Smooth muscle cell (in vitro differentiated cells): ENCODE results near the gene CLDN20. TPM values are rescaled to one million over a fixed set of nuclear protein-coding genes. Genes with fewer than 3 reads are reported as not detected.

Source experiments
- DNase-seq: peaks from one replicate; lab custom pipeline; 2025; ENCODE audit not compliant: unreplicated experiment; lab: John Stamatoyannopoulos, UW
- H2AFZ ChIP-seq: fragments of 200-600 bp; sonication (generic); 2 replicates; pipeline ENCODE4 v1.6.0; 2016; ENCODE audit warnings: antibody characterized with exemption, low read depth, mild to moderate bottlenecking
- H3F3A ChIP-seq: fragments of 200-600 bp; sonication (generic); 2 replicates; pipeline ENCODE4 v1.6.0; 2017; ENCODE audit warnings: antibody characterized with exemption, low read depth
- H3K27ac ChIP-seq: fragments of 200-600 bp; sonication (generic); 2 replicates; pipeline ENCODE4 v1.5.1; 2016; ENCODE audit warnings: low read depth, mild to moderate bottlenecking
- H3K27me3 ChIP-seq: fragments of 200-600 bp; sonication (generic); 2 replicates; pipeline ENCODE4 v1.6.1; 2016; ENCODE audit warnings: low read depth, mild to moderate bottlenecking
- H3K36me3 ChIP-seq: fragments of 200-600 bp; sonication (generic); 2 replicates; pipeline ENCODE4 v1.5.1; 2016; ENCODE audit warnings: low read depth
- H3K4me1 ChIP-seq: fragments of 200-600 bp; sonication (generic); 2 replicates; pipeline ENCODE4 v1.5.1; 2016; ENCODE audit warnings: low read depth
- H3K4me2 ChIP-seq: fragments of 200-600 bp; sonication (generic); 2 replicates; pipeline ENCODE4 v1.6.0; 2016; ENCODE audit warnings: mild to moderate bottlenecking
- H3K4me3 ChIP-seq: fragments of 200-600 bp; sonication (generic); 2 replicates; pipeline ENCODE4 v1.5.1; 2016; ENCODE audit warnings: mild to moderate bottlenecking
- H3K79me2 ChIP-seq: fragments of 200-600 bp; sonication (generic); 2 replicates; pipeline ENCODE4 v1.6.0; 2016; ENCODE audit warnings: low read depth, mild to moderate bottlenecking
- H3K9ac ChIP-seq: fragments of 200-600 bp; sonication (generic); 2 replicates; pipeline ENCODE4 v1.6.0; 2016; ENCODE audit warnings: low read depth
- H3K9me3 ChIP-seq: fragments of 200-600 bp; sonication (generic); replicated peaks from 2 replicates; pipeline ENCODE4 v1.5.1; 2016; ENCODE audit warnings: low read depth
- H4K20me1 ChIP-seq: fragments of 200-600 bp; sonication (generic); 2 replicates; pipeline ENCODE4 v1.6.0; 2016; ENCODE audit warnings: low read depth
- CTCF ChIP-seq: fragments of 200-600 bp; sonication (generic); IDR thresholded peaks from 2 replicates; pipeline ENCODE4 v1.5.1; 2017; ENCODE audit warnings: borderline replicate concordance, mild to moderate bottlenecking, antibody characterized with exemption; ENCODE audit not compliant: insufficient read depth, poor library complexity, severe bottlenecking
- WGBS: methylation state at CpG from one replicate; pipeline ENCODE4 v1.1.7; 2016; ENCODE audit warnings: low lambda C conversion rate; 5-methylcytosine and 5-hydroxymethylcytosine counted together
- polyA plus RNA-seq: library from polyadenylated mRNA; unstranded; fragments of >200 nt; fragmentation: Nextera tagmentation; extraction: Ambion mirVana; gene quantifications from 2 replicates; pipeline ENCODE4 v1.2.1, GENCODE V29; 2016
- total RNA-seq: library from RNA; depleted of rRNA; stranded (reverse); fragments of >200 nt; gene quantifications from 2 replicates; pipeline ENCODE4 v1.2.3, GENCODE V29; 2014

CLDN20 gene
- total and polyA plus RNA-seq, 2 experiments from 2014 or later = not detected

- no peak overlapping the region for H3K27ac ChIP-seq
- no peaks in the 10 kb centered on the region for H3K79me2 ChIP-seq
- H3K4me3 ChIP-seq = no peak overlapping the region
- H2AFZ ChIP-seq = no peak overlapping the region
- H3F3A ChIP-seq = no peaks in the 10 kb centered on the region
- H3K4me2 ChIP-seq = no peak overlapping the region
- no peak for DNase-seq
- no peaks in the 10 kb centered on the region for H4K20me1 ChIP-seq
- no peaks in the 10 kb centered on the region for H3K27me3 ChIP-seq
- TF ChIP-seq CTCF = no peak
- H3K4me1 ChIP-seq = peaks cover 17% of the 10 kb centered on the region
- no peak overlapping the region for H3K9ac ChIP-seq
- no peaks in the 10 kb centered on the region for H3K36me3 ChIP-seq
- 72% methylated on average over 9 of the region's 9 CpGs for WGBS
- no peaks in the 10 kb centered on the region for H3K9me3 ChIP-seq
These were observed 994 bp downstream of the CLDN20 start for GRCh38 chr6:155264693-155265320.

GRCh38 chr6:155265843-155266535 lies 2.2 kb downstream of the CLDN20 start:
- no peaks in the 10 kb centered on the region for H3F3A ChIP-seq
- no peak overlapping the region for H3K4me2 ChIP-seq
- no peaks in the 10 kb centered on the region for H3K36me3 ChIP-seq
- no peak overlapping the region for H3K9ac ChIP-seq
- H4K20me1 ChIP-seq = no peaks in the 10 kb centered on the region
- no peak for DNase-seq
- no peak for TF ChIP-seq CTCF
- H2AFZ ChIP-seq = no peak overlapping the region
- H3K4me1 ChIP-seq = peaks cover 25% of the 10 kb centered on the region
- H3K4me3 ChIP-seq = no peak overlapping the region
- H3K79me2 ChIP-seq = no peaks in the 10 kb centered on the region
- WGBS = 86% methylated on average over 4 of the region's 4 CpGs
- H3K9me3 ChIP-seq = no peaks in the 10 kb centered on the region
- no peaks in the 10 kb centered on the region for H3K27me3 ChIP-seq
- no peak overlapping the region for H3K27ac ChIP-seq

- H3K4me2 ChIP-seq = peak overlapping the region; percentile 31
- H3K79me2 ChIP-seq = peaks cover 4% of the 10 kb centered on the region
- H3K4me1 ChIP-seq = peaks cover 20% of the 10 kb centered on the region
- H2AFZ ChIP-seq = no peak overlapping the region
- 86% methylated on average over 2 of the region's 2 CpGs for WGBS
- H4K20me1 ChIP-seq = no peaks in the 10 kb centered on the region
- peak overlapping the region; percentile 34 for H3K27ac ChIP-seq
- no peaks in the 10 kb centered on the region for H3K36me3 ChIP-seq
- H3K9ac ChIP-seq = no peak overlapping the region
- TF ChIP-seq CTCF = no peak
- no peak overlapping the region for H3K4me3 ChIP-seq
- no peaks in the 10 kb centered on the region for H3K27me3 ChIP-seq
- H3K9me3 ChIP-seq = no peaks in the 10 kb centered on the region
- no peak for DNase-seq
- H3F3A ChIP-seq = peaks cover 4% of the 10 kb centered on the region
These were observed 3.6 kb downstream of the CLDN20 start for GRCh38 chr6:155267411-155267810.
